NCI-H1930 (cell line): Measurements from ENCODE around the gene KAT14.
"Not testable (repeated sequence)": the region's sequence is repeated elsewhere in the genome, so short reads cannot be mapped to it uniquely, and the experiment has no call there.

ENCODE experiments used
- DNase-seq, 2 experiments: peaks; one replicate each; lab custom pipeline; 2025; lab: John Stamatoyannopoulos, UW

KAT14 gene

DNA sequence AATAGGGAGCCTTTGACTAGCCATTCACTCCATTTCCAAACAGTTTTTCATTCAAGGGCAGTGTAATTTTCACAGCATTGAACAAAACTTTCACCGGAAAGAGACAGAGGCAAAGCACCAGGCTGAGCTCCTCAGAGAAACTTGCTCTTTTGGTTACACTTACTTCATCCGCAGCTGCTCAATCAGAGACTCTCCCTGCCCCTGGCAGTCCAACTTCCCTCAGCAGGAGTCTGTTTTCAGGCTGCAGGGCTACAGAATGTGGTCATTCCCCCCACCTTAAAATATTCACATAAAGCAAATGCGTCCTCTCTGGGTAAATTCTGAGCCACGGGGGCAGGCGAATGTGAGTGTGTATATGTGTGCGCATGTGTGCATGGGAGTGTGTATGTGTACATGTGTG lies 80.6 kb downstream of the KAT14 start:
- DNase-seq = no peak

DNA sequence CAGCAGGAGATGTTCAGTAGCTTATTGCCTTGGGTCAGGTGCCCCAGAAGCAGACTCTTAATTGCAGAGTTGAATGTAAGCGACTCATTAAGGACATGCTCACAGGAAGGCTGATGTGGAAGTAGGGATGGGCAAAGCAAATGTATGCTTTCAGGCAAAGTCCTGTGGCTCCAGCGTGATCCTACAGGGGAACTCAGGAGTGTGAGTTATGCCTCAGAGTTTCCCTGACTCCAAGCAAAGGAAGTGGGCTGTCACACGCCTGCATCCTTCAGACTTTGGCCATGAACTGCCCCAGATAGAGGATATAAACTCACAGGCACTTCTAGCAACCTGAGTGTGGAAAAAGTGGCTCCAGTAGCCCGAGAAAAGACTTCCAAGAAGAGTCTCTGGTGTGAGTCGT lies 85.7 kb downstream of the KAT14 start:
- no peak for DNase-seq

DNA sequence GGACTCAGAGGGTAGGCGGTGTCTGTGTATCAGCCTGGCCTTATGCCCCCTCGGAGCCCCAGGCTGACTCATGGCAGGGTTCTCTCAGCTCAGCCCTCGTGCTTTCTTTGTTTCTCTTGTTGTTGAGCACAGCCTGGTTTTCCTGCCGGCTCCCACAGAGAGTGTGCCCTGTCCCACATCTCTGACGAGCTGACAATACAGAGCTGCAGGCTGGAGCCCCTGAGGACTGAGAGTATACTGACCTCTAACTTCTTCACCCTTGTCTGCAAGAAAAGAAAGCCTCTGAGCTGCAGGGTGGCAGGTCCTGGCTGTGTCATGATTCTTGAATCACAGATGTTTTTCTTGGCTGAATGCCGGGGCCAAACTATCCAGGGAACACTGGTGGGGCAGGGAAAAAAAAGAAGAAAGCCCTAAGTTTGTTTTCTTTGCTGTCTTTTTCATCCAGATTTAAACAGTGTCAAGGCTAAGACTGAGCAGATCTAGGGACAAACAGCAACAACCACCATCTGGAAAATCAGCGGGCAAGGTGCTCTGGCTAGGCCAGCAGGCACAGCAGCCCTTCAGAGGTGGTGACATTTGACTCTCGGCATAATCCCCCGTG lies 87.4 kb downstream of the KAT14 start:
- no peak for DNase-seq

DNA sequence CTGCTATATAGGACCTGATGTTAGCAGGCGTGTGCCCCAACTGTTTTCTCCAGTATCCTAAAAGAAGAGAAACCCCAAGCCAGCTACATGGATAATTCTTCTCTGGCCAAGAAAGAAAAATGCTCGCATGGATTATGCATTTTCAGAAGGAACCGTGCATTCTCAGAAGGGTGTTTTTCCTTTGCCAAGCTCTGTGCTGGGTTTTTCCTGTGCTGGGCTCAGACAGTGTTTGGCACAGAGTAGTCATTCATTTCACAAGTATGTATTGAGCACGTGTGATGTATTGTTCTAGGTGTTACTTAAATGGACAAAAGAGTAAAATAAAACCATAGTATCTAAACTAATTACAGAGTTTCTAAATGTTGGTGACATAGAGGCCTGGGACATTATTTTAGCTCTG lies 88.0 kb downstream of the KAT14 start:
- DNase-seq = no peak

DNA sequence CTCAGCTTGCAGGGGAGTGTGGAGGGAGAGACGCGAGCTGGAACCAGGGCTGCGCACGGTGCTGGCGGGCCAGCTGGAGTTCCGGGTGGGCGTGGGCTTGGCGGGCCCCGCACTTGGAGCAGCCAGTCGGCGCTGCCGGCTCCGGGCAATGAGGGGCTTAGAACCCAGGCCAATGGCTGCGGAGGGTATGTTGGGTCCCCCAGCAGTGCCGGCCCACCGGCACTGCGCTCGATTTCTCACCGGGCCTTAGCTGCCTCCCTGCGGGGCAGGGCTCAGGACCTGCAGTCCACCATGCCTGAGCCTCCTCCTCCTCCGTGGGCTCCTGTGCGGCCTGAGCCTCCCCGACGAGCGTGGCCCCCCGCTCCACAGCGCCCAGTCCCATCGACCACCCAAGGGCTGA lies 89.1 kb downstream of the KAT14 start:
- not testable (repeated sequence) for DNase-seq

DNA sequence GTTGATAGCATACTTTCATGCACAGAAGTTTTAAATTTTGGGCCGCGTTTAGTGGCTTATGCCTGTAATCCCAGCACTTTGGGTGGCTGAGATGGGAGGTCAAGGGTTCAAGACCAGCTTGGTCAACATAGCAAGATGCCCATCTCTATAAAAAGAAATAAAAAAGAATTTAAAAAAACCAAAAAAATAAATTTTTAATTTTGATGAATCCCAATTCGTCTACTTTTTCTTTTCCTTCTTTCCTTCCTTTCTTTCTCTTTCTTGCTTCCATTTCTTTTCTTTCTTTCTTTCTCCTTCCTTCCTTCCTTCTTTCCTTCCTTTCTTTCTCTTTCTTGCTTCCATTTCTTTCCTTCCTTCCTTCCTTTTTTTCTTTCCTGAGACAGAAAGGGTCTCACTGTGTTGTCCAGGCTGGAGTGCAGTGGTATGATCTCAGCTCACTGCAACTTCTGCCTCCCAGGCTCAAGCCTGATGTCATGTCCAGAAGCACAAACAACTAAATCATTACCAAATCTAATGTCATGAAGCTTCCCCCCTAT lies 95.8 kb downstream of the KAT14 start:
- no peak for DNase-seq
